MG63 (cell line): Measurements from ENCODE around the gene AOPEP. TPM values are rescaled to one million over a fixed set of nuclear protein-coding genes. Genes with fewer than 3 reads are reported as not detected.
"Not testable (repeated sequence)": the region's sequence is repeated elsewhere in the genome, so short reads cannot be mapped to it uniquely, and the experiment has no call there.

Source experiments
- DNase-seq: peaks from one replicate; pipeline ENCODE4 v3.0.0-alpha.2; 2020
- H3K27me3 ChIP-seq: fragments of 250-450 bp; sonication (Bioruptor Pico); 2 replicates; pipeline ENCODE4 v1.5.1; 2020; ENCODE audit warnings: mild to moderate bottlenecking, moderate library complexity
- H3K36me3 ChIP-seq: fragments of 250-450 bp; sonication (Bioruptor Pico); 2 replicates; pipeline ENCODE4 v1.5.1; 2020; ENCODE audit warnings: mild to moderate bottlenecking, moderate library complexity
- H3K4me3 ChIP-seq: fragments of 250-450 bp; sonication (Bioruptor Pico); 2 replicates; pipeline ENCODE4 v1.5.1; 2020; ENCODE audit warnings: mild to moderate bottlenecking, moderate library complexity
- H3K9me3 ChIP-seq: fragments of 250-450 bp; sonication (Bioruptor Pico); 2 replicates; pipeline ENCODE4 v1.5.1; 2020; ENCODE audit warnings: mild to moderate bottlenecking, moderate library complexity
- total RNA-seq: library from RNA; depleted of rRNA; stranded (reverse); fragments of >200 nt; shearing (Covaris generic); gene quantifications from 2 replicates; pipeline ENCODE4 v1.2.3, GENCODE V29; 2014; ENCODE audit warnings: low replicate concordance

Gene AOPEP
- total RNA-seq, 1 experiment from 2014 or later: 91.4 TPM

GRCh38 chr9:94966046-94966445, 239.5 kb downstream of the AOPEP start:
- DNase-seq, H3K4me3 ChIP-seq, H3K9me3 ChIP-seq, H3K27me3 ChIP-seq, H3K36me3 ChIP-seq: not testable (repeated sequence)

GRCh38 chr9:94967482-94967881, 241.0 kb downstream of the AOPEP start:
- H3K4me3 ChIP-seq: no peak overlapping the region
- H3K36me3 ChIP-seq: no peaks in the 10 kb centered on the region
- DNase-seq: no peak
- H3K27me3 ChIP-seq: no peaks in the 10 kb centered on the region
- H3K9me3 ChIP-seq: no peaks in the 10 kb centered on the region

GRCh38 chr9:94971378-94972131, 245.1 kb downstream of the AOPEP start:
- H3K4me3 ChIP-seq: no peak overlapping the region
- H3K27me3 ChIP-seq: no peaks in the 10 kb centered on the region
- DNase-seq: no peak
- H3K36me3 ChIP-seq: no peaks in the 10 kb centered on the region
- no peaks in the 10 kb centered on the region for H3K9me3 ChIP-seq

GRCh38 chr9:94973451-94973941, 247.0 kb downstream of the AOPEP start:
- no peaks in the 10 kb centered on the region for H3K27me3 ChIP-seq
- no peaks in the 10 kb centered on the region for H3K9me3 ChIP-seq
- no peak for DNase-seq
- H3K36me3 ChIP-seq: no peaks in the 10 kb centered on the region
- H3K4me3 ChIP-seq: no peak overlapping the region

GRCh38 chr9:94974154-94974879, 247.8 kb downstream of the AOPEP start:
- Histone ChIP-seq H3K27me3 (no peaks in the 10 kb centered on the region), H3K4me3 (no peak overlapping the region), H3K36me3 (no peaks in the 10 kb centered on the region), H3K9me3 (no peaks in the 10 kb centered on the region)
- no peak for DNase-seq

- no peaks in the 10 kb centered on the region for H3K36me3 ChIP-seq
- no peak overlapping the region for H3K4me3 ChIP-seq
- no peak for DNase-seq
- no peaks in the 10 kb centered on the region for H3K9me3 ChIP-seq
- no peaks in the 10 kb centered on the region for H3K27me3 ChIP-seq
Measured at GRCh38 chr9:94975480-94975879, 249.0 kb downstream of the AOPEP start.

- no peaks in the 10 kb centered on the region for H3K27me3 ChIP-seq
- no peaks in the 10 kb centered on the region for H3K36me3 ChIP-seq
- no peaks in the 10 kb centered on the region for H3K9me3 ChIP-seq
- no peak overlapping the region for H3K4me3 ChIP-seq
- no peak for DNase-seq
Measured at GRCh38 chr9:94976077-94976476, 249.6 kb downstream of the AOPEP start.

- Histone ChIP-seq H3K27me3 (no peaks in the 10 kb centered on the region), H3K9me3 (no peaks in the 10 kb centered on the region), H3K36me3 (no peaks in the 10 kb centered on the region), H3K4me3 (no peak overlapping the region)
- DNase-seq: no peak
Measured at GRCh38 chr9:94977416-94977815, 250.9 kb downstream of the AOPEP start.

GRCh38 chr9:94979904-94980507, 253.5 kb downstream of the AOPEP start:
- Histone ChIP-seq H3K9me3 (no peaks in the 10 kb centered on the region), H3K27me3 (no peaks in the 10 kb centered on the region), H3K36me3 (no peaks in the 10 kb centered on the region), H3K4me3 (no peak overlapping the region)
- no peak for DNase-seq

- no peak for DNase-seq
- no peaks in the 10 kb centered on the region for H3K9me3 ChIP-seq
- H3K27me3 ChIP-seq: no peaks in the 10 kb centered on the region
- H3K4me3 ChIP-seq: no peak overlapping the region
- H3K36me3 ChIP-seq: no peaks in the 10 kb centered on the region
Measured at GRCh38 chr9:94980947-94981722, 254.6 kb downstream of the AOPEP start.

GRCh38 chr9:94981723-94982090, 255.2 kb downstream of the AOPEP start:
- H3K36me3 ChIP-seq: no peaks in the 10 kb centered on the region
- no peak overlapping the region for H3K4me3 ChIP-seq
- DNase-seq: no peak
- H3K9me3 ChIP-seq: no peaks in the 10 kb centered on the region
- no peaks in the 10 kb centered on the region for H3K27me3 ChIP-seq

- no peak for DNase-seq
- no peaks in the 10 kb centered on the region for H3K27me3 ChIP-seq
- H3K36me3 ChIP-seq: no peaks in the 10 kb centered on the region
- H3K4me3 ChIP-seq: no peak overlapping the region
- no peaks in the 10 kb centered on the region for H3K9me3 ChIP-seq
Measured at GRCh38 chr9:94982211-94982610, 255.7 kb downstream of the AOPEP start.

GRCh38 chr9:94983552-94983951, 257.1 kb downstream of the AOPEP start:
- no peaks in the 10 kb centered on the region for H3K27me3 ChIP-seq
- H3K36me3 ChIP-seq: no peaks in the 10 kb centered on the region
- H3K9me3 ChIP-seq: no peaks in the 10 kb centered on the region
- H3K4me3 ChIP-seq: no peak overlapping the region
- DNase-seq: no peak

GRCh38 chr9:94984891-94985476, 258.5 kb downstream of the AOPEP start:
- no peak for DNase-seq
- Histone ChIP-seq H3K27me3 (no peaks in the 10 kb centered on the region), H3K9me3 (no peaks in the 10 kb centered on the region), H3K36me3 (no peaks in the 10 kb centered on the region), H3K4me3 (no peak overlapping the region)

- Histone ChIP-seq H3K36me3 (no peaks in the 10 kb centered on the region), H3K27me3 (no peaks in the 10 kb centered on the region), H3K4me3 (no peak overlapping the region), H3K9me3 (no peaks in the 10 kb centered on the region)
- DNase-seq: no peak
Measured at GRCh38 chr9:94985649-94986048, 259.1 kb downstream of the AOPEP start.

GRCh38 chr9:94987731-94988130, 261.2 kb downstream of the AOPEP start:
- no peak for DNase-seq
- no peaks in the 10 kb centered on the region for H3K36me3 ChIP-seq
- no peaks in the 10 kb centered on the region for H3K27me3 ChIP-seq
- no peak overlapping the region for H3K4me3 ChIP-seq
- H3K9me3 ChIP-seq: no peaks in the 10 kb centered on the region
